NK-92 (cell line): ENCODE results near the gene UPK3BL2.
"Not testable (repeated sequence)": the region's sequence is repeated elsewhere in the genome, so short reads cannot be mapped to it uniquely, and the experiment has no call there.

ENCODE experiments used
- DNase-seq: peaks from one replicate; lab custom pipeline; 2025; ENCODE audit not compliant: unreplicated experiment; lab: John Stamatoyannopoulos, UW

The UPK3BL2 gene

DNA sequence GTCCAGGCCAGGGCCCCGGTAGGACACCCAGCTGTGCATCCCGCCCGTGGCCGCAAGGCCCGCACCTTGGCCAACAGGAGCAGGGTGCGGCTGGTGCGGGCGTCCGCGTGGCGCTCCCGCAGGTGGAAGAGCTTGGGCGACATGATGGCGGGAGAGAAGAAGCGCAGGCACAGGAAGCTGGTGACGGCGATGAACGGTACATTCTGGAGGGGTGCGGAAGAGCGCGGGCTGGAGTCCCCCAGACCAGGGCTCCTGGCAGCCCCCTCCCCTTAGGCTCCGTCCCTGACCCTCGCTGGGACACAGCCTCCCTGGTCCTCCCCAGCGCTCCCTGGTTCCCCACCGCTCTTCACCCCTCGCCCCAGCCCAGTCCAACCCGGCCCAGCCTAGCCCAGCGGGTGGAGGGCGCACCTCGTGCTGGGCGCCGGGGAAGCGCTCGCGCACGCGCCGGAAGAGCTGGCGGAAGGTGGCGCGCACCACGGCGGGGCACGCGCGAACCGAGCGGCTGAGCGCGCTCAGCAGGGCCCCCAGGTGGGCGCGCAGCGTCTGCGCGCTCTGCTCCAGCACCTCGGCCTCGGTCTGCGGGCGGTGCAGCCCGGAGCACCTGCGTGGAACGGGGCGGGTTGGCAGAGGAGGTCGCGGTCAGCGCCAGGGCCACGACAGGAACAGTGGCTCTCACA is 48.9 kb downstream of the UPK3BL2 start:
- not testable (repeated sequence) for DNase-seq

DNA sequence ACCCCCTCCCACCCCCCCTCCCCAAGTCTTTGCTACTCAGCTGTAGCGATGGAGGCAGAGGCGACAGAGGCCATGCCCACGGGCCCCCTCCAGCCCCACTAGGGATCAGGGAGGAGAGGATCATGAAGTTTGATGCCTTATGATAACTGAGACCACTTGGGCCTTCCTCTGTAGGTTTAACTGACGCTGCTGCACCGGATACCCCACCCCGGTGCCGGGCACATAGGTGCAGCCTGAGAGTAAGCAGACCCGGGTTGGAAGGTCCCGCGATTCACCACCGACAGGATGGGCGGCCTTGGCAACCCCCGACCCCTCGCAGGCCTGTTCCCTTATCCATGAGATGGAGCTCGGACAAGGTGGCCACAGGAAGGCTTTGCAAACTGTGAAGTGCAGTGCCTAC is 49.5 kb downstream of the UPK3BL2 start:
- DNase-seq: not testable (repeated sequence)

DNA sequence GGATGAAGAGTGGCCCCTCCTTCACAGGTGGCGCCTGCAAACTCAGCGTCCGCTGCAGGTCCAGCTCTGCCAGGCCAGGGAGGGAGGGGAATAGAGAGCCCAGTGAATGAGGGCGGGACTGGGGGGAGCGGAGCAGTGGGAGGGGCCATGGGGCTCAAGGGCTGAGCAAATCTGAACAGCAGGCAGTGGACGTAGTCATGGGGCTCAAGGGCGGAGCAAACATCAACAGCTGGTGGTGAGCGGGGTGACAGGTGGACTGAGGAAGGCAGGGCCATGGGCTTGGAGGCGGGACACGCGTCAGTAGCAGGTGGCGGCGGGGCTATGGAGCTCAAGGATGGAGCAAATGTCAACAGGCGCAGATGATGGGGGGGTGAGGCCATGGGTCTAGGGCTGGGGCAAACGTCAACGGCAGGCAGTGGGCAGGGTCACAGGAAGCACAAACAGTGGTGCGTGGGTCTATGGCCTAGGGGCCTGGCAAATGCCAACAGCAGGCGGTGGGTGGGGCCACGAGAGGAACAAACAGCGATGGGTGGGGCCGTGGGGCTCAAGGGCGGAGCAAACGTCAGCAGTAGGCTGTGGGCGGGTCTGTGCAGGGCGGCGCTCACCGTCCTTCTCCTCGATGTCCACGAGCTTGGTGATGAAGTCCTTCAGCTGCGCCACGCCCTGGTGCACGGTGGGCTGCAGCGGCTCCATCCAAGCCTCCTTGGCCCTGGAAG is 50.1 kb downstream of the UPK3BL2 start:
- not testable (repeated sequence) for DNase-seq

GRCh38 chr7:102490529-102491075 is 52.9 kb downstream of the UPK3BL2 start:
- not testable (repeated sequence) for DNase-seq
